ENCODE data around the gene MIF4GD.
"Not testable (repeated sequence)": the region's sequence is repeated elsewhere in the genome, so short reads cannot be mapped to it uniquely, and the experiment has no call there.

Gene MIF4GD

GRCh38 chr17:75288770-75289114, 17.7 kb upstream of the MIF4GD start:
- in situ Hi-C loops (cut with HindIII; ENCODE audit: low sequenced_read_pairs), result no loop called here
- no peak for DNase-seq (ENCODE audit: low read depth)
- TF ChIP-seq CTCF (IDR thresholded peaks at IDR 0.05; ENCODE audit: low read depth, low read length, missing control alignments), result no peak
- peak overlapping the region; percentile 86 for H3K4me3 ChIP-seq (ENCODE audit: low read depth, low read length)

DNA sequence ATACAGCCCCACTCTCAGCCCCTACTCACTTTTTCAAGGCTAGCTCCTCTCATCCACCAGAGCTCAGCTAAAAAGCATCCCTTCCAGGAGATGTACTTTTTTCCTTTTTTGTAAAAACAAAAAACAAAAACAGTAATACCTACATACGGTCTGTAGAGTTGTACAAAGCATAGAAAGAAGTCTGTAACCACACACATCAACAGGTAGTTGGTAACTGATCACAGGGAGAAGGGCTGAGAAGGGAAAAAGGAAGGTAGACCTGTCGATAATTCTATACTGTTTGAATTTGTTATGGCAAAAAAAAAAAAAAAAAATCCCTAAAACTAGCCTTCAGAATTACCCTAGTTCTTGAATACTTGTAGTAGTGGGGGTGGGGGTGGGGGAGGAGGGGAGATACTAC, 17.3 kb upstream of the MIF4GD start:
- no peak for DNase-seq (ENCODE audit: low read depth)
- H3K4me3 ChIP-seq (ENCODE audit: low read depth, low read length), result peak overlapping the region; percentile 86
- TF ChIP-seq CTCF (IDR thresholded peaks at IDR 0.05; ENCODE audit: low read depth, low read length, missing control alignments), result no peak
- in situ Hi-C loops (cut with HindIII; ENCODE audit: low sequenced_read_pairs), result no loop called here

- H3K4me3 ChIP-seq (ENCODE audit: low read depth, low read length), result no peak overlapping the region
- TF ChIP-seq CTCF (IDR thresholded peaks at IDR 0.05; ENCODE audit: low read depth, low read length, missing control alignments), result no peak
- DNase-seq (ENCODE audit: low read depth), result no peak
- in situ Hi-C loops (cut with HindIII; ENCODE audit: low sequenced_read_pairs), result no loop called here
Observed at GRCh38 chr17:75287221-75287620, 16.2 kb upstream of the MIF4GD start.

DNA sequence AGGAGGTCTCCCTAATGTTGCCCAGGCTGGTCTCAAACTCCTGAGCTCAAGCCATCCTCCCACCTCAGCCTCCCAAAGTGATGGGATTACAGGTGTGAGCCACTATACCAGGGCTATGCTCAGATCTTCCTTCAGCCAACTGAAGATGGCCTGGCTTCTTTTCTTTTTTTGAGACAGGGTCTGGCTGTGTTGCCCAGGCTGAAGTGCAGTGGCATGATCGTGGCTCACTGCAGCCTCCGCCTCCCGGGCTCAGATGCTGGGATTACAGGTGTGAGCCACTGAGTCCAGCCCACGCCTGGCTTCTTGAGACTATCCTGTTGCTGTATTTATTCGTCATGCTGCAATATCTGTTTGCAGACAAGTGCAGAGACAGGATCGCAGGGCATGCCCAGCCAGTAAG, 14.1 kb upstream of the MIF4GD start:
- in situ Hi-C loops (cut with HindIII; ENCODE audit: low sequenced_read_pairs), result no loop called here
- no peak for DNase-seq (ENCODE audit: low read depth)
- TF ChIP-seq CTCF (IDR thresholded peaks at IDR 0.05; ENCODE audit: low read depth, low read length, missing control alignments), result no peak

GRCh38 chr17:75280189-75280588, 9.2 kb upstream of the MIF4GD start:
- H3K4me3 ChIP-seq (ENCODE audit: low read depth, low read length); in situ Hi-C loops (cut with HindIII; ENCODE audit: low sequenced_read_pairs): not testable (repeated sequence)

More for the DNA sequence above, 14.1 kb upstream of the MIF4GD start:
- no peak overlapping the region for H3K4me3 ChIP-seq (ENCODE audit: low read depth, low read length)

DNA sequence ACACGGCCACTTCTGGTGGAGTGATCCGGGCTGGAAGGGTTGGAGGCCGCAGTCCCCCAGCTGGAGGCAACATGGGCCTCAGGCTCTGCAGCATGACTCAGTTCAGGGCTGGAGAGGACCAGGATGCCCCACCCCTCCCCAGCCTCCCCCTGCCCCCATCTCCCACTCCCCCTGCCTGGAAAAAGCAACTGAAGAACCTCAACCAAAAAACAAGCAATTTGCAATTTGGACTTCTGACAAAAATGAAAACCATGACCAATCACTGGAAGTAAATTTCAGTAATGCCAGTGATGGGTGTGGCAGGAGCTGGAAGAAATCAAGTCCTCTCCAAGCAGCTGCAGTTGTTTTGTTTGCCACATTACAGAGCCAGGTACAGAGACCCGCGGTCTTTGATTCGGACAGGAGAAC, 6.6 kb upstream of the MIF4GD start:
- TF ChIP-seq CTCF (IDR thresholded peaks at IDR 0.05; ENCODE audit: low read depth, low read length, missing control alignments), result no peak
- peak; percentile 55 for DNase-seq (ENCODE audit: low read depth)
- H3K4me3 ChIP-seq (ENCODE audit: low read depth, low read length), result no peak overlapping the region
- in situ Hi-C loops (cut with HindIII; ENCODE audit: low sequenced_read_pairs), result no loop called here

More at GRCh38 chr17:75280189-75280588, 9.2 kb upstream of the MIF4GD start:
- DNase-seq (ENCODE audit: low read depth), result not testable (repeated sequence)

DNA sequence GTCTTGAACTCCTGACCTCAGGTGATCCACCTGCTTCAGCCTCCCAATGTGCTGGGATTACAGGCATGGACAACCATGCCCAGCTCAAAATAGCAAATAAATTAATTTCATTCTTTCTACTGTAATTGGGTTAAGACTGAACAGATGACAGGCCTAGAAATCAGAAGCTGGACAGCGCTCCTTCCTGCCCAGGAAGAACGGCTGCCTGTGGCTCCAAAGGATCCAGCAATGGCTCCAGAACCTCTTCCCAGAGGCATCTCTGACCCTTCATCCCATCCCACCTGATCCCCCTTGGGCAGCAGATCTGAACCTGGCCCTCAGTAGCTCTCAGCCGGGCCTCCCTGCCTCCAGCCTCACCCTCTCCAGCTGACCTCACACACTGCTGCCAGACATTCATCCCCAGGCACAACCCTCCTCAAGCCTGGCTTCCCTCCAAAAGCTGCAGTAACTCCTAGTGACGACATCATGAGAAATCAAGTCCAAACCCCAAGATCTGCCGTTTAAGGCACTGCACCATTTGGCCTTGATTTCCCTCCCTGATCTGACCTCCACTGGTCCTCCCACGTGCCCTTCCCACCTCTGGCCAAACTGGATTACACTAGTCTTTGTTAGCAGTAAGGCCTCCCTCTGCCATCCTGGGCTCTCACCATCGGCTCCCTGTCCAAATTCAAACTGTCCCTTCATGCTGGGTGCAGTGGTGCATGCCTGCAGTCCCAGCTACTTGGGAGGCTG, 3.1 kb upstream of the MIF4GD start:
- in situ Hi-C loops (cut with HindIII; ENCODE audit: low sequenced_read_pairs), result no loop called here
- no peak for DNase-seq (ENCODE audit: low read depth)
- no peak overlapping the region for H3K4me3 ChIP-seq (ENCODE audit: low read depth, low read length)
- TF ChIP-seq CTCF (IDR thresholded peaks at IDR 0.05; ENCODE audit: low read depth, low read length, missing control alignments), result no peak
